Vagina (tissue), 2 donors: Measurements from ENCODE around the gene NCEH1. TPM values are rescaled to one million over a fixed set of nuclear protein-coding genes. Genes with fewer than 3 reads are reported as not detected.

Experiments used
- DNase-seq, 2 donors: peaks; one replicate each; pipeline ENCODE4 v3.0.0-alpha.2; 2017; ENCODE audit errors: extremely low spot score in 2 of 2
- H3K27ac ChIP-seq: fragments of 200-600 bp; sonication (generic); one replicate; pipeline ENCODE4 v1.5.1; 2019
- H3K27me3 ChIP-seq: fragments of 200-600 bp; sonication (generic); one replicate; pipeline ENCODE4 v1.5.1; 2019
- H3K36me3 ChIP-seq, 2 donors: fragments of 200-600 bp; sonication (generic); one replicate each; pipeline ENCODE4 v1.5.1; 2017 to 2019
- H3K4me1 ChIP-seq: fragments of 200-600 bp; sonication (generic); one replicate; pipeline ENCODE4 v1.5.1; 2019
- H3K4me3 ChIP-seq, 2 donors: fragments of 200-600 bp; sonication (generic); 1 replicate in 1 of 2; 2 replicates in 1 of 2; pipeline ENCODE4 v1.5.1; 2016 to 2019
- H3K9me3 ChIP-seq: fragments of 200-600 bp; sonication (generic); one replicate; pipeline ENCODE4 v1.5.1; 2019
- POLR2A ChIP-seq, 2 donors: fragments of 450-650 bp; IDR thresholded peaks; one replicate each; pipeline ENCODE4 v1.6.1; 2017; ENCODE audit warnings: antibody characterized with exemption in 2 of 2, mild to moderate bottlenecking in 2 of 2, moderate library complexity in 2 of 2
- POLR2AphosphoS5 ChIP-seq, 2 donors: sonication (generic); formaldehyde crosslinking; IDR thresholded peaks; one replicate each; pipeline ENCODE4 v1.9.0; 2017; ENCODE audit warnings: antibody characterized with exemption in 2 of 2, mild to moderate bottlenecking in 2 of 2, low read depth in 1 of 2; ENCODE audit not compliant: insufficient read depth in 1 of 2
- intact Hi-C: fragments of 100-400 bp; cut with DNase I; formaldehyde crosslinking; loops from one replicate; pipeline ENCODE4 v1.15.1; 2023
- total RNA-seq: library from RNA; depleted of rRNA; stranded (reverse); fragments of >200 nt; gene quantifications from one replicate; pipeline ENCODE4 v1.2.3, GENCODE V29; 2016
- TF ChIP-seq, protein P1 (sequence below), 3 experiments: fragments of 450-650 bp in 2 of 3; fragments of 200-600 bp in 1 of 3; sonication (generic) in 1 of 3; IDR thresholded peaks; one replicate each; pipeline ENCODE4 v1.5.1; 2017 to 2019; ENCODE audit warnings: antibody characterized with exemption in 3 of 3, mild to moderate bottlenecking in 2 of 3, moderate library complexity in 2 of 3

Gene NCEH1
- total RNA-seq, 1 donor from 2014 or later: 7.4 TPM

DNA sequence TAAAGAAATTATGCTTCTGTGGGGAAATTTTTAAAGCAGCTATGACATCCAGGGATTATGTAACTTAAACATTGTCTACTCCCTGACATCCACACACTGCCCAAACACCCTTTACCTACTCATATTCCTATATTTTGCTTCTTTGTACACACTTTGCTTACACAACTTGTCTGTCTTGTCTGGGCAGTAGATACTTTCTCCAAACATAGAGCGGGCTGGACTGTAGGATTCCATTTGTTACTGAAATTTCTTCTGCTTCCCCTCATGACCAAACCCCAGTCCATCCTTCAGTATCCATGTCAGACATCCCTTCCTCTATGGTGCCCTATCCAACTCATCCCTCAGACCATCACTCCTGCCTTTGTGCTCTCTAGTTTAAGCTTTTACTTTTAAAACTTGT is 19.9 kb downstream of the NCEH1 start:
- H3K4me3 ChIP-seq: no peak overlapping the region
- H3K27ac ChIP-seq: no peak overlapping the region

GRCh38 chr3:172688588-172688987 is 22.3 kb downstream of the NCEH1 start:
- intact Hi-C loops: no loop called here
- TF ChIP-seq POLR2AphosphoS5 (IDR thresholded peaks at IDR 0.05; ENCODE audit: insufficient read depth in 1 of 2, low read depth in 1 of 2) (no peak), POLR2A (IDR thresholded peaks at IDR 0.05) (no peak)
- TF ChIP-seq, protein P1, sequence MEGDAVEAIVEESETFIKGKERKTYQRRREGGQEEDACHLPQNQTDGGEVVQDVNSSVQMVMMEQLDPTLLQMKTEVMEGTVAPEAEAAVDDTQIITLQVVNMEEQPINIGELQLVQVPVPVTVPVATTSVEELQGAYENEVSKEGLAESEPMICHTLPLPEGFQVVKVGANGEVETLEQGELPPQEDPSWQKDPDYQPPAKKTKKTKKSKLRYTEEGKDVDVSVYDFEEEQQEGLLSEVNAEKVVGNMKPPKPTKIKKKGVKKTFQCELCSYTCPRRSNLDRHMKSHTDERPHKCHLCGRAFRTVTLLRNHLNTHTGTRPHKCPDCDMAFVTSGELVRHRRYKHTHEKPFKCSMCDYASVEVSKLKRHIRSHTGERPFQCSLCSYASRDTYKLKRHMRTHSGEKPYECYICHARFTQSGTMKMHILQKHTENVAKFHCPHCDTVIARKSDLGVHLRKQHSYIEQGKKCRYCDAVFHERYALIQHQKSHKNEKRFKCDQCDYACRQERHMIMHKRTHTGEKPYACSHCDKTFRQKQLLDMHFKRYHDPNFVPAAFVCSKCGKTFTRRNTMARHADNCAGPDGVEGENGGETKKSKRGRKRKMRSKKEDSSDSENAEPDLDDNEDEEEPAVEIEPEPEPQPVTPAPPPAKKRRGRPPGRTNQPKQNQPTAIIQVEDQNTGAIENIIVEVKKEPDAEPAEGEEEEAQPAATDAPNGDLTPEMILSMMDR (IDR thresholded peaks at IDR 0.05): no peak
- Histone ChIP-seq H3K4me1 (peaks cover 16% of the 10 kb centered on the region), H3K27ac (no peak overlapping the region), H3K9me3 (no peaks in the 10 kb centered on the region), H3K4me3 (no peak overlapping the region), H3K36me3 (no peaks in the 10 kb centered on the region), H3K27me3 (no peaks in the 10 kb centered on the region)
- DNase-seq: no peak

More for the DNA sequence above, 19.9 kb downstream of the NCEH1 start:
- TF ChIP-seq, protein P1 (IDR thresholded peaks at IDR 0.05): no peak
- no peak for TF ChIP-seq POLR2AphosphoS5 (IDR thresholded peaks at IDR 0.05; ENCODE audit: insufficient read depth in 1 of 2, low read depth in 1 of 2)
- TF ChIP-seq POLR2A (IDR thresholded peaks at IDR 0.05): no peak
- Histone ChIP-seq H3K4me1 (peaks cover 9% of the 10 kb centered on the region), H3K36me3 (no peaks in the 10 kb centered on the region), H3K9me3 (no peaks in the 10 kb centered on the region), H3K27me3 (no peaks in the 10 kb centered on the region)
- intact Hi-C loops: no loop called here
- DNase-seq: no peak

DNA sequence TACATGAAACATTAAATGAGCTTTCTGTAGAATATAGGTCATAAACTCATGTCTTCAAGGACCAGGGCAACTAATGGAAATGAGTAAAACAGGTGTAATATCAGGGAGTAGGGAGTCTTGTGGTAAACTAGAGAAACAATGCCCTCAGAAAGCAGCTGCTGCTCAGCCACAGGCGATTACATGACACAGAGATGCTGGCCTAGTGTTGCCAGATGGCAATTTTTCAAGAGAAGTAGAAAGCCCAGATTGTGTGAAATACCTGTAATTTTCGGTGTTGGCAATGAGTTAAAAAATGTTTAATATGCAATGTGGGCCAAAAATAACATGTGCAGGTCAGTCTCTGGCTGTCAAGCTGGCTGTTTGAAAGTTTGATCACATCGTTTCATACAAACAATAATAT is 23.4 kb downstream of the NCEH1 start:
- peaks cover 14% of the 10 kb centered on the region for H3K4me1 ChIP-seq
- no peak for TF ChIP-seq POLR2AphosphoS5 (IDR thresholded peaks at IDR 0.05; ENCODE audit: insufficient read depth in 1 of 2, low read depth in 1 of 2)
- no peak for TF ChIP-seq POLR2A (IDR thresholded peaks at IDR 0.05)
- TF ChIP-seq, protein P1 (IDR thresholded peaks at IDR 0.05): no peak
- no peaks in the 10 kb centered on the region for H3K9me3 ChIP-seq
- no peaks in the 10 kb centered on the region for H3K36me3 ChIP-seq
- DNase-seq: no peak
- intact Hi-C loops: no loop called here
- no peaks in the 10 kb centered on the region for H3K27me3 ChIP-seq
- H3K27ac ChIP-seq: no peak overlapping the region
- no peak overlapping the region for H3K4me3 ChIP-seq

DNA sequence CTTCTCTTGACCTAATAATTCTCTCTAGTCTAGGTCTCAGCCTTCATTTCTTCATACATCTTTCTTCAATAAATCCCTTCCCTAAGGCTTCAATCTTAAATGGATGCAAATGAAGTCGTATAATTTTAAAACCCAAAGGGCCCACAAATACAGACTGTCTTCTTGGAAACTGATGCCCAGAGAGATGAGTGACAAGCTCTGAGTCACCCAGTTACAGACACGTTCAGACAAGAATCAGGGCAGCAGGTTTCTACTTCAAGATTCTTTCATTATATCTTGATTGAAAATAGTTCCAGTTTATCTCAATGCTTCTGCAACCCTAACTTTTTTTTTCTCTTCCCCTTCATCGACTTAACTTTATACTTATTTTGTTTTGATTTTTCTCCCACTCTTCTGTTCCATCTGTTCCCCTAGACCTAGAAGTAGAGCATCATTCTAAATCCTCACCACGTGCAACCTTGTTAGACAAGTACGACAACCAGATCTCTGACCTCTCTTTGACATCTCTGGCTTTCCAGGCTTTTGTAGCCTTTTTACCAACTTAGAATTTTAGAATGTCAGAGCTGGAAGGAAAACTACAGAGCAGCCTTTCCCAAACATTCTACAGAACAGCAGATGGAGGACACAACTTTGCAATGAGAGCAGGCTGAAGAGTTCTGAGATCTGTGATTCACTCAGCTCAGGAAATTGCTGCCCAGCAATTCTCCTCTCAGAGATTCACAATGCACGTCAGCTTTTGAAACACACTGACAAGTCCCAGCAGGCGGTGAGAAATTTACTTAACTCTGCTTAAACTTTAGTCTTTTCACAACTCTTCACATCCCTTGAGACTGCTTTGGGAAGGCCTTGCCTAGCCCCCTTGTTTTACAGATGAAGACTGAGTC is 25.3 kb downstream of the NCEH1 start:
- no peak overlapping the region for H3K27ac ChIP-seq
- no peaks in the 10 kb centered on the region for H3K27me3 ChIP-seq
- H3K4me1 ChIP-seq: peaks cover 16% of the 10 kb centered on the region
- no peak for TF ChIP-seq POLR2AphosphoS5 (IDR thresholded peaks at IDR 0.05; ENCODE audit: insufficient read depth in 1 of 2, low read depth in 1 of 2)
- no peak for TF ChIP-seq POLR2A (IDR thresholded peaks at IDR 0.05)
- TF ChIP-seq, protein P1 (IDR thresholded peaks at IDR 0.05): no peak
- no peak for DNase-seq
- H3K9me3 ChIP-seq: no peaks in the 10 kb centered on the region
- no peaks in the 10 kb centered on the region for H3K36me3 ChIP-seq
- intact Hi-C loops: no loop called here
- no peak overlapping the region for H3K4me3 ChIP-seq

DNA sequence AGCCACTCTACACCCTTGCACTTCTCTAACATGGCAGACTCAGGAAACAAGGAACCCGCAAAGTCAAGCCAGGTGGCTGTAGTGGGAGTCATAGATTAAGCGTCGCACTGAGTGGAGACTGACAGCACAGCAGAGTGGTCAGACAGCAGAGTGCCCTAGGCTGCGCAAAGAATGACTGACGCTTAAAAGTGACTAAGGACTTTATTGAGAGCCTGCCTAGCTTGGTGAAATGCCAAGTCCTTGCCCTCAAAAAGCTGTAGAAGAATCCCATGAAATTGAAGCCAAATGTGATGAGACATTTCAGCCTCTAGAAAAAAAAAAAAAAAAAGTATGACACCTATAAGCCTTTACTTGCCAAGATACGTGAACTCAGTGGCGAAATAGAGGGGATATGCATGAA is 30.2 kb downstream of the NCEH1 start:
- Histone ChIP-seq H3K4me3 (no peak overlapping the region), H3K27me3 (no peaks in the 10 kb centered on the region), H3K4me1 (peaks cover 38% of the 10 kb centered on the region), H3K9me3 (no peaks in the 10 kb centered on the region), H3K27ac (no peak overlapping the region), H3K36me3 (no peaks in the 10 kb centered on the region)
- no peak for DNase-seq
- TF ChIP-seq, protein P1 (IDR thresholded peaks at IDR 0.05): no peak
- no peak for TF ChIP-seq POLR2A (IDR thresholded peaks at IDR 0.05)
- TF ChIP-seq POLR2AphosphoS5 (IDR thresholded peaks at IDR 0.05; ENCODE audit: insufficient read depth in 1 of 2, low read depth in 1 of 2): no peak
- intact Hi-C loops: no loop called here
